IMR-90 (cell line): ENCODE results near the gene HIKESHI. TPM values are rescaled to one million over a fixed set of nuclear protein-coding genes. Genes with fewer than 3 reads are reported as not detected.

ENCODE experiments used
- ATAC-seq: fragments of 200-7000 bp; cut with Tn5 transposase; 2 replicates; pipeline ENCODE4 v1.9.1; 2020; ENCODE audit warnings: low read depth, mild to moderate bottlenecking, moderate library complexity
- BruUV-seq: library from RNA; stranded (reverse); fragments of 400-500 nt; replicated peaks from 2 replicates; lab custom pipeline; 2021; lab: Mats Ljungman, UMichigan
- CTCF ChIA-PET: fragments of 300-600 bp; formaldehyde crosslinking; extraction: SDS; loops from one replicate; lab custom pipeline; 2021; ENCODE audit warnings: antibody characterized with exemption; lab: Yijun Ruan, JAX
- POLR2A ChIA-PET: fragments of 300-600 bp; sonication (Branson Sonifier 250); formaldehyde crosslinking; loops from one replicate; lab custom pipeline; 2022; ENCODE audit warnings: antibody characterized with exemption; ENCODE audit not compliant: unreplicated experiment; lab: Charles Lee
- DNase-seq: peaks from one replicate; pipeline ENCODE4 v3.0.0; 2013
- H2AFZ ChIP-seq: replicated peaks from 2 replicates; pipeline ENCODE3; 2013; ENCODE audit warnings: low read length, mild to moderate bottlenecking; ENCODE audit not compliant: poor library complexity
- H2AK5ac ChIP-seq: 2 replicates; pipeline ENCODE4 v1.6.1; 2013; ENCODE audit warnings: low read depth, low read length, inconsistent platforms
- H2AK9ac ChIP-seq: replicated peaks from 2 replicates; pipeline ENCODE3; 2013; ENCODE audit warnings: mild to moderate bottlenecking, low read depth, low read length, moderate library complexity; ENCODE audit not compliant: poor library complexity
- H2BK120ac ChIP-seq: 2 replicates; pipeline ENCODE4 v1.6.1; 2013; ENCODE audit warnings: low read depth, low read length, inconsistent platforms
- H2BK15ac ChIP-seq: 3 replicates; pipeline ENCODE4 v1.6.1; 2013; ENCODE audit warnings: low read depth, low read length, inconsistent platforms
- H2BK20ac ChIP-seq: 2 replicates; pipeline ENCODE4 v1.6.1; 2013; ENCODE audit warnings: low read depth, mild to moderate bottlenecking, inconsistent platforms, low read length, moderate library complexity
- H2BK5ac ChIP-seq: 2 replicates; pipeline ENCODE4 v1.6.1; 2013; ENCODE audit warnings: mild to moderate bottlenecking, low read depth, low read length, inconsistent platforms; ENCODE audit not compliant: poor library complexity, severe bottlenecking
- H3K14ac ChIP-seq: replicated peaks from 2 replicates; pipeline ENCODE4 v1.6.1; 2013; ENCODE audit warnings: low read depth, low read length, inconsistent platforms
- H3K18ac ChIP-seq: 2 replicates; pipeline ENCODE4 v1.6.1; 2013; ENCODE audit warnings: low read depth, low read length, control low read depth
- H3K23ac ChIP-seq: 2 replicates; pipeline ENCODE4 v1.6.1; 2013; ENCODE audit warnings: low read depth, low read length, inconsistent platforms
- H3K27ac ChIP-seq: 2 replicates; pipeline ENCODE4 v1.5.1; 2013; ENCODE audit warnings: mild to moderate bottlenecking, control low read depth, low read length; ENCODE audit not compliant: insufficient read depth
- H3K27me3 ChIP-seq: 2 replicates; pipeline ENCODE4 v1.6.1; 2013; ENCODE audit warnings: low read length; ENCODE audit not compliant: control insufficient read depth, insufficient read depth
- H3K36me3 ChIP-seq: 2 replicates; pipeline ENCODE4 v1.6.1; 2013; ENCODE audit warnings: low read length, mixed read lengths; ENCODE audit not compliant: control insufficient read depth, insufficient read depth
- H3K4ac ChIP-seq: 2 replicates; pipeline ENCODE4 v1.6.1; 2013; ENCODE audit warnings: low read depth, low read length, inconsistent platforms
- H3K4me1 ChIP-seq: 2 replicates; pipeline ENCODE4 v1.6.1; 2013; ENCODE audit warnings: low read length, mixed read lengths; ENCODE audit not compliant: control insufficient read depth, insufficient read depth
- H3K4me2 ChIP-seq: 2 replicates; pipeline ENCODE4 v1.6.1; 2013; ENCODE audit warnings: low read depth, mild to moderate bottlenecking, control low read depth, low read length, moderate library complexity
- H3K4me3 ChIP-seq: 2 replicates; pipeline ENCODE4 v1.5.1; 2013; ENCODE audit warnings: low read depth, mild to moderate bottlenecking, control low read depth, low read length, moderate library complexity; ENCODE audit not compliant: insufficient read depth
- H3K56ac ChIP-seq: 2 replicates; pipeline ENCODE4 v1.6.1; 2013; ENCODE audit warnings: low read length, inconsistent platforms; ENCODE audit not compliant: insufficient read depth; ENCODE audit errors: extremely low read depth
- H3K79me1 ChIP-seq, 2 experiments: 2 replicates each; pipeline ENCODE4 v1.6.1; 2013; ENCODE audit warnings: low read length in 2 of 2, inconsistent platforms in 1 of 2, low read depth in 1 of 2
- H3K9ac ChIP-seq: 2 replicates; pipeline ENCODE4 v1.6.1; 2013; ENCODE audit warnings: low read depth, low read length, control low read depth
- H3K9me1 ChIP-seq: 2 replicates; pipeline ENCODE4 v1.6.1; 2013; ENCODE audit warnings: low read length, inconsistent platforms; ENCODE audit not compliant: insufficient read depth
- H3K9me3 ChIP-seq: 2 replicates; pipeline ENCODE4 v1.6.1; 2013; ENCODE audit warnings: low read length; ENCODE audit not compliant: control insufficient read depth, insufficient read depth
- H4K20me1 ChIP-seq: 2 replicates; pipeline ENCODE4 v1.6.1; 2013; ENCODE audit warnings: low read length, inconsistent platforms; ENCODE audit not compliant: insufficient read depth
- H4K5ac ChIP-seq: 2 replicates; pipeline ENCODE4 v1.6.1; 2013; ENCODE audit warnings: mild to moderate bottlenecking, low read depth, low read length, control low read depth
- H4K8ac ChIP-seq, 2 experiments: 2 replicates each; pipeline ENCODE4 v1.6.1; 2013; ENCODE audit warnings: low read depth in 2 of 2, low read length in 2 of 2, control low read depth in 1 of 2, inconsistent platforms in 1 of 2
- H4K91ac ChIP-seq: 2 replicates; pipeline ENCODE4 v1.6.1; 2013; ENCODE audit warnings: low read depth, low read length, inconsistent platforms; ENCODE audit not compliant: insufficient read depth
- BHLHE40 ChIP-seq: fragments of 150-350 bp; IDR thresholded peaks from 2 replicates; pipeline ENCODE4 v1.6.1; 2016; ENCODE audit warnings: mild to moderate bottlenecking, low read depth, low read length
- CEBPB ChIP-seq: IDR thresholded peaks from 2 replicates; pipeline ENCODE4 v1.6.1; 2012; ENCODE audit warnings: low read depth, low read length, improper control_type of control experiment
- CHD1 ChIP-seq: IDR thresholded peaks from 2 replicates; pipeline ENCODE4 v1.6.1; 2012; ENCODE audit warnings: low read depth, low read length, improper control_type of control experiment
- FOS ChIP-seq: fragments of 150-350 bp; IDR thresholded peaks from 2 replicates; pipeline ENCODE4 v1.6.1; 2016; ENCODE audit warnings: low read depth, low read length
- MAFK ChIP-seq: IDR thresholded peaks from 2 replicates; pipeline ENCODE4 v1.6.1; 2012; ENCODE audit warnings: low read depth, low read length, improper control_type of control experiment
- MAZ ChIP-seq: IDR thresholded peaks from 2 replicates; pipeline ENCODE4 v1.6.1; 2012; ENCODE audit warnings: low read depth, mild to moderate bottlenecking, low read length, improper control_type of control experiment, moderate library complexity, borderline replicate concordance
- MXI1 ChIP-seq: IDR thresholded peaks from 2 replicates; pipeline ENCODE4 v1.6.1; 2012; ENCODE audit warnings: low read depth, mild to moderate bottlenecking, low read length, moderate library complexity, borderline replicate concordance
- NFE2L2 ChIP-seq: fragments of 150-350 bp; IDR thresholded peaks from 2 replicates; pipeline ENCODE4 v1.6.1; 2016; ENCODE audit warnings: low read depth, mild to moderate bottlenecking, low read length
- POLR2A ChIP-seq: IDR thresholded peaks from 2 replicates; pipeline ENCODE4 v1.6.1; 2012; ENCODE audit warnings: mild to moderate bottlenecking, low read depth, low read length
- RAD21 ChIP-seq: IDR thresholded peaks from 2 replicates; pipeline ENCODE4 v1.6.1; 2012; ENCODE audit warnings: low read length, improper control_type of control experiment
- RFX5 ChIP-seq: IDR thresholded peaks from 2 replicates; pipeline ENCODE4 v1.8.0; 2012; ENCODE audit warnings: low read depth, mild to moderate bottlenecking, low read length, moderate library complexity
- WGBS, 2 experiments: methylation state at CpG; one replicate each; pipeline versions ENCODE4 v1.1.5 to v1.1.7; 2013; ENCODE audit warnings: missing lambda C conversion rate in 2 of 2; ENCODE audit not compliant: insufficient read length in 1 of 2; ENCODE audit errors: extremely low coverage in 2 of 2; 5-methylcytosine and 5-hydroxymethylcytosine counted together
- dilution Hi-C: fragments of 300-500 bp; cut with HindIII; formaldehyde crosslinking; loops from one replicate; pipeline ENCODE4 v1.14.3; 2018; ENCODE audit warnings: low sequenced_read_pairs; ENCODE audit not compliant: unreplicated experiment
- in situ Hi-C: fragments of 300-500 bp; cut with MboI; formaldehyde crosslinking; loops from 3 replicates; pipeline ENCODE4 v1.14.3; 2019; ENCODE audit warnings: low sequenced_read_pairs, inconsistent platforms, mixed read lengths
- intact Hi-C: fragments of 100-400 bp; cut with micrococcal nuclease; formaldehyde crosslinking; loops from 2 replicates; pipeline ENCODE4 v1.10.0; 2022
- polyA plus RNA-seq, 3 experiments: library from polyadenylated mRNA; depleted of rRNA; stranded (reverse); fragments of >200 nt; gene quantifications; 2 replicates each; pipeline ENCODE4 v1.2.3, GENCODE V29; 2012; ENCODE audit warnings: low replicate concordance in 1 of 3
- total RNA-seq: library from RNA; depleted of rRNA; stranded (reverse); fragments of >200 nt; gene quantifications from 2 replicates; pipeline ENCODE4 v1.2.3, GENCODE V29; 2012
- TF ChIP-seq, protein P1 (sequence below): fragments of 150-350 bp; IDR thresholded peaks from 2 replicates; pipeline ENCODE4 v1.6.1; 2017; ENCODE audit warnings: mild to moderate bottlenecking, antibody characterized with exemption, low read length, low read depth
- TF ChIP-seq, protein P2 (sequence below): fragments of 150-350 bp; IDR thresholded peaks from 2 replicates; pipeline ENCODE4 v1.6.1; 2016; ENCODE audit warnings: low read depth, mild to moderate bottlenecking, low read length, moderate library complexity, borderline replicate concordance

The HIKESHI gene
- total and polyA plus RNA-seq, 2 of the 4 experiments (the other 2 are of a cell fraction), result 49.4 to 73.5 TPM

DNA sequence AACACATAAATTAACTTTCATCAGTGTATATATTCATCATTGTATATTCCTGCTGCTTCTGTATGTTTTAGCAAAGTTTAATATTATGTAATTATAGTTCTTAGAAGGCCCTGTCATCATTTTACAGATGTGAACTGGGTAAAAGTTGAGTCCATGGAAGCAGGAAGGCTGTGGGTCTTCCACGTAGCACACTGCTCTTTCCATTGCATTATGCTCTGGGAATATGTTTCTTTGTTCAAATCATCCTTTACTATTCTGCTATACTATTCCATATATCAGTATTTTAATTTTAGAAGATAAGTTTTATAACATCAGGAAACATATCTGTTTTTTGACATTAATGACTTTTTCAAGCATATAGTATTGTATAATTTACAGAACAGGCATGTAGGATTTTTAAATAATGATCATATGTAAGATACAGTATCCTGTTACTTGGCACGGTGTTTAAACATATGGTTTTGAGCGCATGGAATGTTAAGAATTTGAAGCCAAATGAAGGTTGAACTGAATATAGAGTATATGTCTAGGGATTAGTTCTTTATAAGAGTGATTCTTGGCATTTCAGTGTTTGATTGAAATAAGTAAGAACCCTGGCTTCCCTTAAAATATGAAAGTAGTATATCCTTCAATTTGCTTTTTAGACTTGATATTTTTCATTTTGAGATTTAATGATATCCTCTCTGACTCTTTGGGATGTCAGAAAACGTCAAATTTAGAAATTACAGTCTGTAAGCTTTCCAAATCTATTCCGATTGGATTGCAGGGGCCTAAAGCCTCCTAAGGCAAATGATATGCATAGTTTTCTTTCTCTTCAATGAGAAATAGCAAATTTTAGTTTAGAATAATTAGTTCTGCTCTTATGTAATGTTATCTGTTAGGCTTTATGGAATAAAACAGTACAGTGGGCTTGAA lies 81.3 kb downstream of the HIKESHI start:
- Histone ChIP-seq H4K20me1 (no peaks in the 10 kb centered on the region), H3K9me3 (no peaks in the 10 kb centered on the region), H3K4me1 (no peaks in the 10 kb centered on the region), H4K91ac (no peak overlapping the region), H3K27ac (no peak overlapping the region), H3K23ac (no peak overlapping the region), H3K4me2 (no peak overlapping the region), H4K8ac (no peak overlapping the region), H3K4ac (no peak overlapping the region), H3K18ac (no peak overlapping the region), H2AK5ac (no peak overlapping the region), H2BK15ac (no peak overlapping the region), H2BK120ac (no peak overlapping the region), H3K9me1 (no peaks in the 10 kb centered on the region), H2AK9ac (no peak overlapping the region), H3K36me3 (no peaks in the 10 kb centered on the region), H3K14ac (no peak overlapping the region), H3K4me3 (no peak overlapping the region), H3K27me3 (no peaks in the 10 kb centered on the region), H2BK5ac (no peak overlapping the region), H3K56ac (no peak overlapping the region), H3K9ac (no peak overlapping the region), H4K5ac (no peak overlapping the region), H2BK20ac (no peak overlapping the region), H3K79me1 (no peaks in the 10 kb centered on the region), H2AFZ (no peak overlapping the region)
- no CpG with 5 or more reads among the region's 5 CpGs for WGBS, 2 experiments
- no TSS peak for BruUV-seq
- DNase-seq (no peak), ATAC-seq (no peak)
- ChIA-PET POLR2A (no interaction called here), CTCF (interaction anchor here (0.6 kb wide), 1 partner anchor 15 kb away, joined by 3 read pairs; no protein-coding TSS in a partner anchor)
- intact Hi-C loops (no loop called here), dilution Hi-C loops (no loop called here), in situ Hi-C loops (no loop called here)
- TF ChIP-seq NFE2L2, result no peak
- no peak for TF ChIP-seq MAZ
- TF ChIP-seq CHD1, result no peak
- TF ChIP-seq MXI1, result no peak
- TF ChIP-seq CEBPB, result no peak
- no peak for TF ChIP-seq MAFK
- TF ChIP-seq RFX5, result no peak
- no peak for TF ChIP-seq FOS
- no peak for TF ChIP-seq POLR2A
- TF ChIP-seq, protein P1, sequence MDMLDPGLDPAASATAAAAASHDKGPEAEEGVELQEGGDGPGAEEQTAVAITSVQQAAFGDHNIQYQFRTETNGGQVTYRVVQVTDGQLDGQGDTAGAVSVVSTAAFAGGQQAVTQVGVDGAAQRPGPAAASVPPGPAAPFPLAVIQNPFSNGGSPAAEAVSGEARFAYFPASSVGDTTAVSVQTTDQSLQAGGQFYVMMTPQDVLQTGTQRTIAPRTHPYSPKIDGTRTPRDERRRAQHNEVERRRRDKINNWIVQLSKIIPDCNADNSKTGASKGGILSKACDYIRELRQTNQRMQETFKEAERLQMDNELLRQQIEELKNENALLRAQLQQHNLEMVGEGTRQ, result no peak
- TF ChIP-seq RAD21, result no peak
- TF ChIP-seq BHLHE40, result no peak
- TF ChIP-seq, protein P2, sequence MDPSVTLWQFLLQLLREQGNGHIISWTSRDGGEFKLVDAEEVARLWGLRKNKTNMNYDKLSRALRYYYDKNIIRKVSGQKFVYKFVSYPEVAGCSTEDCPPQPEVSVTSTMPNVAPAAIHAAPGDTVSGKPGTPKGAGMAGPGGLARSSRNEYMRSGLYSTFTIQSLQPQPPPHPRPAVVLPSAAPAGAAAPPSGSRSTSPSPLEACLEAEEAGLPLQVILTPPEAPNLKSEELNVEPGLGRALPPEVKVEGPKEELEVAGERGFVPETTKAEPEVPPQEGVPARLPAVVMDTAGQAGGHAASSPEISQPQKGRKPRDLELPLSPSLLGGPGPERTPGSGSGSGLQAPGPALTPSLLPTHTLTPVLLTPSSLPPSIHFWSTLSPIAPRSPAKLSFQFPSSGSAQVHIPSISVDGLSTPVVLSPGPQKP, result no peak
